GM19395 (cell line): ENCODE measurements around the gene ATE1.

Experiments
- ATAC-seq: cut with Tn5 transposase; IDR thresholded peaks from one replicate; pipeline ENCODE4 v1.9.1; 2021; ENCODE audit warnings: mild to moderate bottlenecking, moderate library complexity; ENCODE audit not compliant: unreplicated experiment

The ATE1 gene

DNA sequence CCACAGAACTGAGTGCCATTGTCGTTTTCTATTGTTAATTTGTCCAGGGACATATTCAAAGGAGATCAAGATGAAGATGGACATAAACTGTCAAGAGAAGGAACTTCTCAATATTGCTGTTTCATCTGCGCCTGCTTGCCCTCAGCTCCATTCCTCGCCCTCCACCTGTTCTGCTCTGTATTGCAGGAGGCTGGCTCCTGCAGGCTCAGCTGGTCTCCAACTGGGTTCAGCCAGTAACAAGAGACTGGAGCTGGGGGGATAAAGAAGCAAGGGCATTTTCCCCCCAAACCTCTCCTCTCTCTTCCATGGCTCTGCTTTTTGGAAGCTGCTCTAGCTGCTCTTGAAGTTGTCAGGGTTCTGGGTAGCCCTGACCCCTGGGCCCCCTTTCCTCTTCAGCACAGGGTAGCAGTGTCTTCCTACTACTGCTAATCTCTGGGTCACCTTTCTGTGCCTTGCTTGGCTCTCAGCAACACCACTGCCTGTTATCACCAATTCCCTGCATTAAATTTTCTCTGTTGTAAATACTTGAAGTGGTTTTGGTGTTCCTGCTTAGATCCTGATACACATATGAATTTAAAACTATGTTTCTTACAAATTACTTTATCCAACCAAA is 180.6 kb downstream of the ATE1 start:
- no peak for ATAC-seq

DNA sequence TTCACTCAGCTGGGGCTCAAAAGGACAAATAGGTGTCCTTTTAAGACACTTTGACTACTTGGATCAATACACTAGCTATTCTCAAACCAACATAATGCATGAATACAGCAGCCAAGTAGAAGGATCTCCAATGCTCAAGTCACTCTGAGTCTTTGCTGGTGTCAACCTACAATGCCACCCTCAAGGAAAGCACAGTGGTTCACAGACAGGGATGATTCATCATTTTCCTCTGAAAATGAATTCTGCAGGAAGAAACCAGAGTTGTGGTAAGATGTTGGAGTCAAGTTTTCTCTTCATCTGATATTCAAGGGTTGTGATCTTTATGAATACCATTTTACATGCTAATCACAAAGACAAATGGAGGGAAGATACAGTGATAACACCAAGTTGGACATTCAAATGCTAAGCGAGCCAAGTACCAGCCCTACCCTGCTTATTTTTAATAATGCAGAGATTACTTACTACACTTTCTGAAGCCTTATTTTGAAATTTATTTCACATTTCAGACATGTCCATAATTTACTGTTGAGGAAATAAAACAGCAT is 186.5 kb downstream of the ATE1 start:
- no peak for ATAC-seq

DNA sequence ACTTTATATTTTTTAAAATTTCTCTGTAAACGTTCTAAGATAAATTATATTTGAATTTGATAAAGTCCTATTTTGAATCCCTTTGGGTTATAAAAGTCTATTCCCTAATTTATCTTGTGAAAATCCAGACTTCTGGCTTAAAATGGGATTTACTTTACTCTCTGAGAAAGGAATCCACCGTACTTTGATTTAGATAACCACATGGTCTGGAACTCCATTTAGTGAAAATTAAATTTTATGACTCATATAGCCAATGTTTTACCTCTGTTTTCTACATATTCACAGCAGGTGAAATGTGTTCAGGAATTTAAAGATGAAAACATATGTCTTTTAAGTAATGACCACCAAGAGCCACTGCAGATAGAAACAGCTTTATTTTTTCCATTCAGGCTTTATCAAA is 187.8 kb downstream of the ATE1 start:
- no peak for ATAC-seq

DNA sequence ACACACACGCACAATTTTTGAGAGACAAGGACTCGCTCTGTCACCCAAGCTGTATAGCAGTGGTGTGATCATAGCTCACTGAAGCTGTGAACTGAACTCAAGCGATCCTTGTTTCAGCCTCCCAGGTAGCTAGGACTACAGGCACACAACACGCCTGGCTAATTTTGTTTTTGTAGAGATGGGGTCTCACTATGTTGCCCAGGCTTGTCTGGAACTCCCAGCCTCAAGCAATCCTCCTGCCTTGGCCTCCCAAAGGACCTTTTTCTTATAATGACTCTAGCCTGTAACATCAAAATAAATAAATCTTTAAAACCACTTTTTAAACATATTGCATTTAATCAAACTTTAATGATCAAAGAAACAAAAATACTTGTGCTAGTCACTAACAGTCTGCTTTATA is 188.7 kb downstream of the ATE1 start:
- ATAC-seq = no peak

DNA sequence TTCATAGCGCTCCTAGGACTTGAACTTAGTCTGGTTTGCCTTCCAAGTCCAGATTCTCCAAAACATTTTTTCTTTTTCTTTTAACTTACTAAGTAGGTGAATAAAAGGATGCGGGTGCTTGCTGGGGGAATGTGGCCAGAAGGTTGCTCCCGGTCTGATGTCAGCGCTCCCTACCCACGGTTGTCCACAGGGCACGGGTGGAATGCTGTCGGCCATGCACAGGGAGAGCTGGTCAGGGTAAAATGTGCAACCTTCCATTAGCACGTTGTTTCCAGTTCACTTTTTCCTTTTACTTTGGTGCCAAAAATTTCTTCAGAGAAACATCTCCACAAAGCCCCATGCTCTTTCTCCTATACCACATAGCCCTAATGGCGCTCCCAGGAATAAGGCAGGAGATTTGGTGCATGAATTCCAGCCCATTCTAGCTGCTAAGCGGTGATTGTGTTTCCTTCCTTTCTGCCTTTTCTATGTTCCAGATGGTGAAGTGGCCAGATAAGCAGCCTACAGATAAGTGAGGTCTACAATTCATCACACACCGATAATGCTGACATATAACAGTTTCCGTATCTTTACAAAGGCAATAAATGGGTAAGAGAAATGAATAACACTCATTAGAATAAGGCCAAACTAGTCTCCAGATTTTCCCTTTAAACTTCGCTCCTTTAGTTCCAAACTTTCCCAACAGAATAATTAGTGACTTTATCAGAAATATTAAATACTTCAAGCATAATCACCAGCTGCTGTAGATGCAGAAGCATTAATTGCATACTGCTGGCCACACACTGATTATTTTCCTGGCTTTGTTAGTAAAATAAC is 191.3 kb downstream of the ATE1 start:
- no peak for ATAC-seq

DNA sequence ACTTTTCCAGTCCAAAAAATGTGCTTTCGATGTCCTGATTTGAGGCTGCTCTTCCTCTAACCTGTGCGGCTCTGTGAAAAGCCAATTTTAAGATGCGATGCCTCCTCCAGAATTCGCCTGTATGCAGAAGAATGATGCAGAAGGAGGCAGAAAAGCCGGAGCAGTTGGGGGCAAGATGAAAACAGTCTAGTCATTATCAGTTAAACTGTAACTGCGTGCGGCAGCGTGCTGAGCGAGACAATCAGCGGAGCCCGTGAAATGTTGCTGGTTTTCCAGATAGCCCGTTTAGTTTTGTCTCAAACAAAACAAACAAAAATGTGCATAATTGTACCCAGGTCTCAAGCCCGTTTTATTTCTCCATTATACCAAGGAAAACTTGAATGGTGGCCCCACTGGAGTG is 192.6 kb downstream of the ATE1 start:
- no peak for ATAC-seq

DNA sequence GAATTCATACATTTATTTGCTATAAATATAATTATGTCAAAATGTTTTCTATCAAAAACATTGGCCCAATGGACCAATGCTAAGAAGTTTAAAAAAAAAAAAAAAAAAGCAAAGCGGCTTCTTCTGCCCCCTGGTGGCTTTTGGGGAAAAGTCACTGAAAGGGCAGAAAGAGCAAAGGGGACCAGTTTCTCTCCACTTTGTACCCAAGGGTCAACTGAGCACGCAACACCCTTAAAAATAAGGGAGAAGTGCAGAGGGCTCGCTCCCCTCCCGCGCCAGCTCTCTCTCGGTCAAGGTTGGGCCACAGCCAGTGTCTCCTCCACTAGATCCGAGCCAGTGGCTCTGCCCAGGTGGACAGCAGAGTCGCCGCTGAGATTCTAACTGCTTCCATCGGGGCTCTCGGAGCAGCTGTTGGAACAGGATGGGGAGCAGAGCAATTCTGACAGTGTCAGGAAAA is 193.2 kb downstream of the ATE1 start:
- ATAC-seq = no peak

DNA sequence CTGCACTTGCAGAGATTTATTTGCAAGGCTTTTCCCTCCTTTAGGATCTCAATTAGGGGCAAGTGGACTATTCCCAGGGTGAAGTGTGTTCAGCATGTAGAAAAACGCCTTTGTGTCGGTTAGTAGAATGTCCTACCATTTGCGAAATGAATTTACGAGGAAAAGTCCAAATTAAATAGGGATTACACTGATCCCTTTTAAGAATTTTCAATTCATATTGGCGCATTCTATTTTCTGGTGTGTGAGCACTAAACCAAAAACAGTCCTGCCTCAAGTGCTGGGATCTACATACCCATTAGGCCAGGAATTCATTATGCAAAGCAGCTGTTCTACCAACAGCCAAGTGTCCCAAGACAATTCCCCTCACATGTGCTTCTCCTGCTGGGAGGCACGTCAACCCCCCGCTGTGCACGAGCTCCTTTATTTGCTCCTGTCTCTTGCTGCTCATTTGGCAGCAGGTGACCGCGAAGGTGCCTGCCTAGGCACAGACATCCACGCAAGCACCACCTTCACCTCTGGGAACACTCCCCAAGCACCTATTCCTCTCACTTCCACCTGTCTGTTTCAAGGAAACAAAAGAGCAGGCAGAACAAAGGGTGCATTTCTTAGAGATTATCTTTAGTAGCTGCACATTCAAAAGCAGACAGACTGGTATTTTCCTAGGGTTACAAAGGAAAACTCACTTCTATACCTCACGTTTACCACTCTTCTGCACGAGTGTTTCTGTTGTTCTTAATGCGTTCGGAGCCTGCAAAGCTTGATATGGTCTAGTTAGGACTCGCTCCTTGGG is 195.0 kb downstream of the ATE1 start:
- ATAC-seq = no peak

DNA sequence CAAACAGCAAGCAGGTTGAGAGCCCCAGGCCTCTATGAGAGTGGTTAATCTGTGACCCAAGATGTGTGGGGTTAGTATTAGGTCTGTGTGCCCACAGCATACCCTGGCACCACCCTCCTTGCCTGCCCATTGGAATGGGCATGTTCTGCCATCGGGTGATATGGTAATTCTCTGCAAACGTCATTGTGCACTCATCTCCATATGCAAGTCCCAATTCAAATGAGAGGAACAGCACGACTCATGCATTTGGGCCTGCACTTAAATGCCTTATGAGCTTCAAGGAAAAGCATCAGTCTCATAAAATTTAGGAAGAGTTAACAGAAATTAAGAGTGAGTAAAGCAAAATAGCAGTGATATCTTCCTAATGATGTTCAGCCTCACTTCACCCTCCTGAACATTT is 195.7 kb downstream of the ATE1 start:
- ATAC-seq = no peak

DNA sequence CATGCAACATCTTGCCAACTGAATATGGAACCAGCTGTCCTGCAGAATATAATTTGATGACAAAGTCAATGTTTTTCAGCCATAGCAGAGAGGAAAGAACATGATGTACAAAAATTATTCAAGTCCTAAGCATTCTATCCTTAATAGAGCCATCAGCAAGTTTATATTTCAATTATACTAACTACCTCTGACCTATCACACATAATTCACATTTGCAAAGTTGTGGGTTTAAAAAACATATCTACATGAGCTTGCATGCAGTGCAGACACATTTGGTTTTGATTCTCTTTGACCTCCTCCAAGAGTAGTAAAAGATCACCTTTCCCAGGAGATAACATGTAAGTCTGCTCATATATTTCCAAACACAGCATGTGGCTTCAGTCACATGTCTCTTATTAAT is 203.5 kb downstream of the ATE1 start:
- no peak for ATAC-seq

DNA sequence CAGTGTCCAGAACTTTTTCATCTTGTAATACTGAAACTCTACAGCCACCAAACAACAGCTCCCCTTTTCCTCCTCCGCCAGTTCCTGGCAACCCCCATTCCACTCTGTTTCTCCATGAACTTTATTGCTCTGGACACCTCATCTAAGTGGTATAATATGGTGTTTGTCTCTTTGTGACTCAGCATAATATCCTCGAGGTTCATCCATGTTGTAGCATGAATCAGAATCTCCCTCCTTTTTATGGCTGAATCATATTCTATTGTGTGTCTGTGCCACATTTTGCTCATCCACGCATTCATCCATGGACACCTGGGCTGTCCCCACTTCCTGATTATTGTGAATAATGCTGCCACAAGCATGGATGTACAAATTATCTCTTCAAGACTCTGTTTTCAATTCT is 205.2 kb downstream of the ATE1 start:
- no peak for ATAC-seq

DNA sequence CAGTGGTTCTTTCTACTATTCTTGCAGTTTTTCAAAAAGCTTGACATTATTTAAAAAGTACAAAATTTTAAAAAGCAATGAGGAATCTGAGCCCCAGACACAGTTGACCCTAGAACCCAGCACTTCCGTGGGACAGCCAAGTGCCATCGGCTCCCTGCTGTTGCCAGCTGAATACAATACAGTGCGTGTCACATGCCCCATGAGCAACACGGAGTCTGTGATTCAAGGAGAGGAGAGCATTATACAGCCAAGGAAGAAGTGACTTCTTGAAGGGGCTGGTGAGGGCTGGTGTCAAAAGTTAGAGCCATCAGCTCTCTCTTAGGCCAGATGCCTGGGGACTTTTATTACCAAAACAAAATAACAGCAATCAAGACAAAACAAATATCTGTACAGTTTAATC is 206.6 kb downstream of the ATE1 start:
- no peak for ATAC-seq

DNA sequence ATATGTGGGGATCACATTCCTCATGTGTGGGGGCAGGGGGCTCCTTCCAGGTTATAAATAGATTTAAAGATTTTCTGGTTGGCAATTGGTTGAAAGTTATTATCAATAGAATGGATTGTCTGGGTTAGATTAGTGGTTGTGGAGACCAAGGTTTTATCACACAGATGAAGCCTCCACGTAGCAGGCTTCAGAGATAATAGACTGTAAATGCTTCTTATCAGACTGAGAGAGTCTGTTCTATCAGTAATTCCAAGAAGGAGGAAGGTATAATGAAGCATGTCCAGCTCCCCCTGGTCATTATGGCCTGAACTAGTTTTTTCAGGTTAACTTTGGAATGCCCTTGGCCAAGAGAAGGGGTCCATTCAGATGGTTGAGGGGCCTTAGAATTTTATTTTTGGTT is 211.9 kb downstream of the ATE1 start:
- no peak for ATAC-seq

DNA sequence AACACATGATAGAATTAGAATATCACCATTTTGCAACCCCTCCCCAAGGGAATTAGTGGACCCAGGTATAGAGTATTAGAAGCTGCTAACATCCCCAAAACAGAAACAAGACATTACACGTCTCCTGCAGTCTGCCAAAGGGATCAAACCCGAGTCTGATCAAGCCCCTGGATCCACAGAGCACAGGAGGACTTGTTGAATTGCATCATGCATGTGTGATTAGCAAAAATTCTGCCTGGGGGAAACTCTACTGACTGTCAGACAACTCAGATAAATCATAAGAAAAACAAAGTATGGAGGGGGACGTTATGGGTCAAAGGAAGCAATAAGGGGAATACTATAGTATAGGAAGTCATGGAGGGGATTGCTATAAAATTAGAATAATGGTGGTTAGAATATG is 212.8 kb downstream of the ATE1 start:
- no peak for ATAC-seq

DNA sequence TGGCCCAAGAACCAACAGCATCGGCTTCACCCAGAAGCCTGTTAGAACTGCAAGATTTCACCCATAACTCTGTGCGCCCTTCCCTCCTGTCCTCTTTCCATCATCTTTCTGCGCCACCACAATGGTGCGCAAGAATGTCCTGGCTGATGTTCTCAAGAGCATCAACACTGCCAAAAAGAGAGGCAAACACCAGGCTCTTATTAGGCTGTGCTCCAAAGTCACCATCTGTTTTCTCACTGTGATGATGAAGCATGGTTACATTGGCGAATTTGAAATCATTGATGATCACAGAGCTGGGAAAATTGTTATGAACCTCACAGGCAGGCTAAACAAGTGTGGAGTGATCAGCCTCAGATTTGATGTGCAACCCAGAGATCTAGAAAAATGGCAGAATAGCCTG is 214.3 kb downstream of the ATE1 start:
- ATAC-seq = no peak

DNA sequence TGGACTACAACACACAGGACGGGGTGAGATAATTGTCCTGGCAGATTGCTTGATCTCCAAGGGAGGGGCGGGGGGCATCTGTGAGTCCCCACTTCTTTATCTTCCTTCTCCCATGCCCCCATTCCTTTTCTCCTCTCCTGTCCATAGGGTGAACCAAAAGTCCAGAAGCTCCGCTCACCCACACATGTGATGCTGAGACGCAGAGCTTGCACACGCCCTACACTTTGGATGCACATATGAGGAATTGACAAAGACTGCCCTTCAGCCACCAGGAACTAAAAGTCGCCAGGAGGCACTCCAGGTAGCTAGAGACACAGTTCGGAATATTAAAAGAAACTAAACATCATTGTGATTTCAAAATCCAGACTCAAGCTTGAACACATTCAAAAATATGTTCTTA is 216.9 kb downstream of the ATE1 start:
- ATAC-seq = no peak

DNA sequence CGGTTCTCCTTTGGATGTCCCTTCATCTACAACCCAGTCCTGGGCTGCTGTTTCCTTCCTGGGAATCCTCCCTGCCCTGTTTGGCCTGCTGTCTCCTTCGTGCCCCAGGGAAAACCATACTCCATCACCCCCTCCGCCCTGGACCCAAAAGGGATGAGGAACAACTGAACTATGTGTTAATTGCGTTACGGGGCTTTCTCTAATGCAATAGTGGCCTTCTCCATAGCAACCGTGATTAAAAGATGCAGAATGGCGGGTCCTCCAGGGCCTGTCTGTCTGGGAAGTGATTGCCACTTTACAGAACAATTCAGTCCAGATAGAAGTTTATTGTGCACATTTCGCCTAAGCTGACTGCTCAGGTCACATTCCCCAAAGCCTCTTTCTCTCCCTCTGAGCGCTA is 217.6 kb downstream of the ATE1 start:
- ATAC-seq = no peak

DNA sequence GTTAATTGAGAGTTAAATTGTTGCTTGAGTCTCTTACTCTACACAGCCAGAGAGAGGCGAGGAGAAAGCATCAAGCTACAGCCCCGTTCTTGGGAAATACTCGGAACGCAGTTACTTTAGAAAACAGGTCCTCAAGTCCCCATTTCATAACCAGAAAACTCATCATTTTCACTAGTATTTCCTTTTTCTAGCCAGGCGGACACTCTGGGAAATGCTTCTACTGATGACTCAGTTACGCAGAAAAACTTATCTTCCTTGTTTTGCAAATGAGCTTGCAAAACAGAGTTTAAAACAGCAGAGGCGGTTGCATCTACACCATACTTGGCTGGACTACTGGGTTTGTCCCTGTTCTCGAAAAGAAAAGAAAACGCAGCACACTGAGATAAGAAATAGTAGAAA is 218.2 kb downstream of the ATE1 start:
- ATAC-seq = no peak

DNA sequence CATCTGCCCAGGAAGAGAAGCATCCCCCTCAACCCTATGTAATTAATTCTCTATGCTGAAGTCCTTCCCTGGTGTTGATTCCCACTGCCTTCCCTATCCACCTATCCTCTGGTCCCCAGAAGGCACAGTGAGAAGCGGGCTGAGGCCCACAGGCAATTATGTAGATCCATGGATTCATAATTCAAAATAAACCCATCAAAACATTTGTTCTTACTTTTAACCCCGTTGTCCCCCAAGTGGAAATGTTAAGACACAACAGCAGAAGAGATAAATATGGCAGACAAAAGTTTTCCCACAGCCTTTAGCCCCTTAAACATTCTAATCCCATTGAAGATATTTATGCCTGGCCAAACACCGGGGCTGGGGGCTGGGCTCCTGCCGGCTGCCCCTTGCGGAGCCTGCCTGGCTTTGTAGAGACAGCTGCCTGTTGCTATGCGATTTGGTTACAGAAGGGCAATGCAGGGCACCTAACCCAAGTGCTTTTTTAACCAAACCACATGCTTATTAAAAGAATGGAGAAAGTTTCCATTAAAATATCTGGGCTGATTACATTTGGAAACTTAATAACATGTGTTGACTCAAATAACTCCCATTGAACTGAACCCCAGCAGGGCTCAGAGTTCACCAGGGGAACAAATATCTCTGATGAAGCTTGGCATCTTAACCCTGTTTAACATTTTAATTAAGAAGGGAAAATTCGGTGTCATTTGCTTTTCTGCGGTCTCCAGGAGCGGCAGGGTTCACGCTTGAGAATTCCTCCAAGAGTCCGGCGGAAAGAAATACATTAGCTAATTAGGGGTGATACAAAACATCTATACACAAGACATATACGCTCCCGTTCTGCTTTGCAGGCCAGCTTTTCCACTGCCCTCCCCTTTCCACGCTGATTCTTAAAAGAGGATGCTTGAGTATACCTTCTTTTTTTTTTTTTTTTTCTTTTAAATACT is 218.8 kb downstream of the ATE1 start:
- ATAC-seq = no peak
